PFSK-1 (cell line): ENCODE results near the gene ARL3.

Source experiments
- FOXP2 ChIP-seq: optimal IDR thresholded peaks from 2 replicates; pipeline ENCODE3; 2011; ENCODE audit warnings: borderline replicate concordance, control low read depth, inconsistent platforms; ENCODE audit not compliant: insufficient read depth; ENCODE audit errors: extremely low read length, extremely low read depth
- POLR2AphosphoS5 ChIP-seq: IDR thresholded peaks from 2 replicates; pipeline ENCODE4 v1.6.1; 2012; ENCODE audit warnings: low read depth, mild to moderate bottlenecking, control low read depth, low read length, moderate library complexity
- TAF1 ChIP-seq: IDR thresholded peaks from 2 replicates; pipeline ENCODE4 v1.6.1; 2012; ENCODE audit warnings: low read length, control low read depth, borderline replicate concordance; ENCODE audit not compliant: insufficient read depth
- TF ChIP-seq, protein P1 (sequence below), 2 experiments: IDR thresholded peaks; 2 replicates each; pipeline versions ENCODE4 v1.6.1 to v1.8.0; 2011 to 2012; ENCODE audit warnings: low read depth in 2 of 2, low read length in 2 of 2, control low read depth in 1 of 2, inconsistent platforms in 1 of 2, mild to moderate bottlenecking in 1 of 2, moderate library complexity in 1 of 2; ENCODE audit not compliant: insufficient read depth in 1 of 2

- TF ChIP-seq TAF1, result no peak
- no peak for TF ChIP-seq FOXP2
- TF ChIP-seq POLR2AphosphoS5, result no peak
- TF ChIP-seq, protein P1, sequence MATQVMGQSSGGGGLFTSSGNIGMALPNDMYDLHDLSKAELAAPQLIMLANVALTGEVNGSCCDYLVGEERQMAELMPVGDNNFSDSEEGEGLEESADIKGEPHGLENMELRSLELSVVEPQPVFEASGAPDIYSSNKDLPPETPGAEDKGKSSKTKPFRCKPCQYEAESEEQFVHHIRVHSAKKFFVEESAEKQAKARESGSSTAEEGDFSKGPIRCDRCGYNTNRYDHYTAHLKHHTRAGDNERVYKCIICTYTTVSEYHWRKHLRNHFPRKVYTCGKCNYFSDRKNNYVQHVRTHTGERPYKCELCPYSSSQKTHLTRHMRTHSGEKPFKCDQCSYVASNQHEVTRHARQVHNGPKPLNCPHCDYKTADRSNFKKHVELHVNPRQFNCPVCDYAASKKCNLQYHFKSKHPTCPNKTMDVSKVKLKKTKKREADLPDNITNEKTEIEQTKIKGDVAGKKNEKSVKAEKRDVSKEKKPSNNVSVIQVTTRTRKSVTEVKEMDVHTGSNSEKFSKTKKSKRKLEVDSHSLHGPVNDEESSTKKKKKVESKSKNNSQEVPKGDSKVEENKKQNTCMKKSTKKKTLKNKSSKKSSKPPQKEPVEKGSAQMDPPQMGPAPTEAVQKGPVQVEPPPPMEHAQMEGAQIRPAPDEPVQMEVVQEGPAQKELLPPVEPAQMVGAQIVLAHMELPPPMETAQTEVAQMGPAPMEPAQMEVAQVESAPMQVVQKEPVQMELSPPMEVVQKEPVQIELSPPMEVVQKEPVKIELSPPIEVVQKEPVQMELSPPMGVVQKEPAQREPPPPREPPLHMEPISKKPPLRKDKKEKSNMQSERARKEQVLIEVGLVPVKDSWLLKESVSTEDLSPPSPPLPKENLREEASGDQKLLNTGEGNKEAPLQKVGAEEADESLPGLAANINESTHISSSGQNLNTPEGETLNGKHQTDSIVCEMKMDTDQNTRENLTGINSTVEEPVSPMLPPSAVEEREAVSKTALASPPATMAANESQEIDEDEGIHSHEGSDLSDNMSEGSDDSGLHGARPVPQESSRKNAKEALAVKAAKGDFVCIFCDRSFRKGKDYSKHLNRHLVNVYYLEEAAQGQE (IDR thresholded peaks at IDR 0.05; ENCODE audit: insufficient read depth in 1 of 2, low read depth in 2 of 2, low read length in 2 of 2), result no peak
These were observed 31.0 kb upstream of the ARL3 start for GRCh38 chr10:102745157-102745556.
